AG09319 (cell line): Measurements from ENCODE around the gene CCDC88C.

Experiments used
- DNase-seq: peaks from one replicate; pipeline ENCODE4 v3.0.0-alpha.2; 2010; ENCODE audit warnings: low read depth; ENCODE audit errors: extremely low read depth
- TF ChIP-seq, protein P1 (sequence below): IDR thresholded peaks from 2 replicates; pipeline ENCODE4 v1.5.1; 2011; ENCODE audit warnings: low read depth, mild to moderate bottlenecking, inconsistent platforms, low read length, moderate library complexity

The CCDC88C gene

DNA sequence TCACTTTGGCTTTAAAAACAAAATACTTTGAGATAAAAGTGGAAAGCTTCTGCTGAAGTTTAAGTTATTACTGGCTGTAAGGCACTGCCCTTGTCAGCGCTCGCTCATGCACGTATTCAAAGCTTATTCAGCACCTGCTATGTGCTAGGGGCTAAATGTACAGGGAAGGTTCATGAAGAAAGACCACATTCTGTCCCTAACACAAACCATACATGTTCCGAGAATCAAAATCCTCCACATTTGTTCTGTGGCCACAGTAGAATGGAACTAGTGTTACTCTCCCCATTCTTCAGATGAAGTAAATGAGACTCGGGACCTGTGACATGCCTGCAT lies 139.3 kb downstream of the CCDC88C start:
- DNase-seq = no peak

DNA sequence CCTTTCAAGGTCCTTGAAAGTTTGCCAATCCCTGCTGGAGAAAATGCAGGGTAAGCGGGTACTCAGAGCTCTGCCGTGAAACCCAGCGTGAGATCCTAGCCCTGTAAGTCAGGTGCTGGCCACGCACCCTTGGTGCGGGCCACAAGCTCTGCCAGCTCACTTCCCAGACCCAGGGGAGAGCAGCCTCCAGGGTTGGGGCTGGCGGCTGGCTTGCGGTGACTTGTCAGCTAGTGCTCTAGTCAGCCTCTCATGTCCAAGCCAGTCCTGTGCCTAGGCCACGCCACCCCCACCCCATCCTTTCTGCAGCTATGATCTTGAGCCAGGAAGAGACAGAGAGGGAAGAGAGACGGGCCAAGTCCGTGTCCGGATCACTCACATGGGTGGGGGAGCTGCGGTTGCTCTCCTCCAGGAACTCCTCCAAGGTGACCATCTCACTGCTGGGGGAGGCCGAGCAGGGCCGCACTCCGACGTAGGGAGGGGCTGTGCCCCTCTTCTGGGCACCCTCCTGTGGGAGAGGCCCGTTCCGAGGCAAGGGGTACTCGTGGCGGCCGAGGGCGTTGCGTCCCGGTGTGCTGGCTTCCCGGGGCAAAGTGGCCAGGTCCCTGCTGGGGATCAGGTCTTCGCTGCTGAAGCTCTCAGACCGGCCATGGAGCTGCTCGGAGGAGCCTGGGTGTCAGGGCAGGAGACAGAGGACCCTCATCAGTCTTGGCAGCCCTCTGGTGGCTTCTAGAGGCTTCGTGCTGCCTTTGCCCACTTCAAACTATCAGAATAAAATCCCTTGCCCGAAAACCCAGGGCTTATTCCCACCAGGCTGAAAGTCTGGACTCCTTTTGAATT lies 139.9 kb downstream of the CCDC88C start:
- DNase-seq = no peak
- TF ChIP-seq, protein P1, sequence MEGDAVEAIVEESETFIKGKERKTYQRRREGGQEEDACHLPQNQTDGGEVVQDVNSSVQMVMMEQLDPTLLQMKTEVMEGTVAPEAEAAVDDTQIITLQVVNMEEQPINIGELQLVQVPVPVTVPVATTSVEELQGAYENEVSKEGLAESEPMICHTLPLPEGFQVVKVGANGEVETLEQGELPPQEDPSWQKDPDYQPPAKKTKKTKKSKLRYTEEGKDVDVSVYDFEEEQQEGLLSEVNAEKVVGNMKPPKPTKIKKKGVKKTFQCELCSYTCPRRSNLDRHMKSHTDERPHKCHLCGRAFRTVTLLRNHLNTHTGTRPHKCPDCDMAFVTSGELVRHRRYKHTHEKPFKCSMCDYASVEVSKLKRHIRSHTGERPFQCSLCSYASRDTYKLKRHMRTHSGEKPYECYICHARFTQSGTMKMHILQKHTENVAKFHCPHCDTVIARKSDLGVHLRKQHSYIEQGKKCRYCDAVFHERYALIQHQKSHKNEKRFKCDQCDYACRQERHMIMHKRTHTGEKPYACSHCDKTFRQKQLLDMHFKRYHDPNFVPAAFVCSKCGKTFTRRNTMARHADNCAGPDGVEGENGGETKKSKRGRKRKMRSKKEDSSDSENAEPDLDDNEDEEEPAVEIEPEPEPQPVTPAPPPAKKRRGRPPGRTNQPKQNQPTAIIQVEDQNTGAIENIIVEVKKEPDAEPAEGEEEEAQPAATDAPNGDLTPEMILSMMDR = no peak

More for the DNA sequence above, 139.3 kb downstream of the CCDC88C start:
- TF ChIP-seq, protein P1 = no peak

DNA sequence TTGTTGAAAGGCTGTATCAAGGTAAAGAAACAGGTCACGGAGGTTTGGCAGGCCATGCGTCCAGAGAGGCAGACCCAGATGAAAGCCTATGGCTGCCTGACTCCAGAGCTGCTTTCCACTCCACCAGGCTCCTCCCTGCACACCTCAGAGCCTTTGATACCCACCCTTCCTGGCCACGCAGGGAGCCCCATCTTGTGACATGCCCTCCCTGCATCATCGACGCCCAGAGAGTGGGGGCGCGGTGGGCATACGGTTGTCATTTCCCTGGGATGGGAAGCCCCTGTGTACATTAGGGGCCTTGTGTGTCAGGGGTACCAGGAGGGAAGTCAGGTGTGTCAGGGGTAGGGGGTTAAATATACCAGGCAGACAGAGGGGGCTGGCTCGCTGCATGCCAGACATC lies 142.8 kb downstream of the CCDC88C start:
- no peak for DNase-seq
- TF ChIP-seq, protein P1 = no peak

- no peak for DNase-seq
Measured at GRCh38 chr14:91273885-91274273, 143.7 kb downstream of the CCDC88C start.

DNA sequence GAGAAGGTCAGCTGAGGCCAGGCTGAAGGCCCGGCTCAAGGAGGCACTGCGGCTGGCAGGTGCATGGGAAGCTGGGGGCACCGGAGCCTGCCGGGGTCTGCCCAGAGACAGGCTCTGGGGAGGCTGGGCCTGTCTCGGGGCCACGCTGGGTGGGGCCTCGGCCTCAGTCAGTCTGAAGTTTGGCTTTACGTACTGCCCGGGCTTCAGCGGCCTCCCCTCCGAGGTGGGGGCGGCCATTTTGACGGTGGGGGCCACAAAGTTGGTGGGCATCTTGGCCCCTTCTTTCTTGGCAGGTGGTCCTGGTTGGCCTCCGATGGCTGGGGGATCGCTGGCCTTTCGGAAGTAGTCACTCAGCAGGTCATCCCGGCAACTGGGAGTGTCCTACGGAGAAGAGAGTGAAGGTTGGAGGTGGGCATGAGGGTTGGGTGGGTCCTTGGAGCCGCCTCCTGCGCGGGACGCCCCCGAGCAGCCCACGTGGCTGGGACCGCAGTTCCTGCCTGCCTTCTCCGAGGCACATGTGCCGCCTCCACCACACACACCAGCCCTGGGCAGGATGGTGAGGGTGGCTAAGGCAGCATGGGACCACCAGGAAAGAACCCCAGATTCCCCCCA lies 144.2 kb downstream of the CCDC88C start:
- DNase-seq = no peak
- TF ChIP-seq, protein P1 = no peak

More at GRCh38 chr14:91273885-91274273, 143.7 kb downstream of the CCDC88C start:
- TF ChIP-seq, protein P1 = no peak

GRCh38 chr14:91272341-91273272 lies 145.0 kb downstream of the CCDC88C start:
- TF ChIP-seq, protein P1 = no peak
- no peak for DNase-seq
